Stimulated activated CD4-positive, alpha-beta T cell treated with anti-CD3 and anti-CD28 coated beads, Interleukin-15, amount 100 ng/mL, for 48 hours (primary cell): Measurements from ENCODE around the gene GABRA5.
A peak's percentile ranks its signal among the peaks of the same experiment; 100 is the strongest.
"Not testable (repeated sequence)": the region's sequence is repeated elsewhere in the genome, so short reads cannot be mapped to it uniquely, and the experiment has no call there.

ENCODE experiments used
- DNase-seq, 2 donors: peaks; one replicate each; pipeline ENCODE4 v3.0.0-alpha.2; 2020; ENCODE audit warnings: low read depth in 2 of 2

Gene GABRA5

GRCh38 chr15:26877831-26878230 is 11.0 kb downstream of the GABRA5 start:
- DNase-seq = no peak

- DNase-seq = no peak
These were observed 12.8 kb downstream of the GABRA5 start for GRCh38 chr15:26879706-26880105.

GRCh38 chr15:26882112-26882511 is 15.2 kb downstream of the GABRA5 start:
- DNase-seq = no peak

- no peak for DNase-seq
These were observed 15.9 kb downstream of the GABRA5 start for GRCh38 chr15:26882616-26883365.

- DNase-seq = no peak
These were observed 16.6 kb downstream of the GABRA5 start for GRCh38 chr15:26883466-26883865.

- DNase-seq = no peak
These were observed 19.7 kb downstream of the GABRA5 start for GRCh38 chr15:26886566-26886965.

GRCh38 chr15:26887926-26888666 is 21.2 kb downstream of the GABRA5 start:
- no peak for DNase-seq

GRCh38 chr15:26888761-26889160 is 21.9 kb downstream of the GABRA5 start:
- DNase-seq = no peak

GRCh38 chr15:26889298-26889898 is 22.5 kb downstream of the GABRA5 start:
- DNase-seq = peak; percentile 24 to 40

GRCh38 chr15:26890451-26890850 is 23.6 kb downstream of the GABRA5 start:
- DNase-seq = no peak

GRCh38 chr15:26890988-26891387 is 24.1 kb downstream of the GABRA5 start:
- DNase-seq = no peak

GRCh38 chr15:26891448-26892181 is 24.8 kb downstream of the GABRA5 start:
- DNase-seq = peak; percentile 15 to 32

GRCh38 chr15:26892182-26892518 is 25.3 kb downstream of the GABRA5 start:
- DNase-seq = no peak

- no peak for DNase-seq
These were observed 25.8 kb downstream of the GABRA5 start for GRCh38 chr15:26892678-26893077.

- no peak for DNase-seq
These were observed 26.6 kb downstream of the GABRA5 start for GRCh38 chr15:26893351-26894065.

GRCh38 chr15:26894181-26894580 is 27.3 kb downstream of the GABRA5 start:
- no peak for DNase-seq

GRCh38 chr15:26895346-26895745 is 28.5 kb downstream of the GABRA5 start:
- not testable (repeated sequence) for DNase-seq

- no peak for DNase-seq
These were observed 32.8 kb downstream of the GABRA5 start for GRCh38 chr15:26899658-26900057.

GRCh38 chr15:26901041-26901440 is 34.2 kb downstream of the GABRA5 start:
- DNase-seq = no peak

- no peak for DNase-seq
These were observed 43.9 kb downstream of the GABRA5 start for GRCh38 chr15:26910715-26911114.

GRCh38 chr15:26921433-26921832 is 54.6 kb downstream of the GABRA5 start:
- no peak for DNase-seq

- no peak for DNase-seq
These were observed 59.2 kb downstream of the GABRA5 start for GRCh38 chr15:26926081-26926480.
